Activated CD8-positive, alpha-beta memory T cell treated with anti-CD3 and anti-CD28 coated beads for 4 hours (primary cell): ENCODE data around the gene KCNJ15.

Source experiments
- DNase-seq, 2 donors: peaks; one replicate each; pipeline ENCODE4 v3.0.0-alpha.2; 2020; ENCODE audit warnings: low read depth in 2 of 2

KCNJ15 gene

DNA sequence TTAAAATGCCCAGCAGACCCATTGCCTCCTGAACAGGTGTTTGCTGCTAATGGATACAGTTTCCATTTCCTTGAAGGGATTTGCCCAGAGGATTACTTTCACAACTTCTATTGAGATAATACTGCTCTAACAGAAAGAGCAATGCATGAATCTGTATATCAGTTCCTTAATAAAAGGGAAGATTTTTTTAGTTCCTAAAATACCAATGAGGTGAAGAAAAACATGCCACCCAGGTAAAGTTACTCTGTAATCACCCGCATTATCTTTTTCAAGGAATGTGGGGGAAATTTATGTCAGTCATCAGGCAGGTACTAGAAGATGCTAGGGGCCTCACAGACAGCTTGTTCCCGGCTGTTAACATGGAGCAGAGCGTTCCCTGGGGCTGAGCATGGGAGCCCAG lies 41.1 kb downstream of the KCNJ15 start:
- DNase-seq, result no peak

DNA sequence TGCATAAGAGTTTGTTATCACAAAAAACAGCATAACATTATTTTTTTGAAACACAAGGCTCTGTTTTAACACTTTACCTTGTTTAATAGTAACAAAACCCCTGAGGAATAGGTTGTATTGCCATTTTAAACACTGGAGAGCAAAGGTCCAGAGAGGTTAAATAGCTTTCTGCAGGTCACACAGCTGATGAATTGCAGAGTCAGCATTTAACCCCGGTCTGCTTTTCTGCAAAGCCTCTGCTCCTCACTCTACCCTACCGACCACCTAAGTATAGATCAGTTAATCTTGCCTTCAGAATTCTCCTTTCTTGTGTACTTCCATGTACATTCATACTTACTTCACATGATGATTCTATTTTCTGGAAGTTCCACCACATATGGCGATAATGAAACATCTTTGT lies 42.0 kb downstream of the KCNJ15 start:
- no peak for DNase-seq

DNA sequence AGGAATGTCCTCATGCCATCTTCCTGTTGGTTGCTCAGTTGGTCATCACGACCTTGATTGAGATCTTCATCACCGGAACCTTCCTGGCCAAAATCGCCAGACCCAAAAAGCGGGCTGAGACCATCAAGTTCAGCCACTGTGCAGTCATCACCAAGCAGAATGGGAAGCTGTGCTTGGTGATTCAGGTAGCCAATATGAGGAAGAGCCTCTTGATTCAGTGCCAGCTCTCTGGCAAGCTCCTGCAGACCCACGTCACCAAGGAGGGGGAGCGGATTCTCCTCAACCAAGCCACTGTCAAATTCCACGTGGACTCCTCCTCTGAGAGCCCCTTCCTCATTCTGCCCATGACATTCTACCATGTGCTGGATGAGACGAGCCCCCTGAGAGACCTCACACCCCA lies 42.9 kb downstream of the KCNJ15 start:
- DNase-seq, result no peak

DNA sequence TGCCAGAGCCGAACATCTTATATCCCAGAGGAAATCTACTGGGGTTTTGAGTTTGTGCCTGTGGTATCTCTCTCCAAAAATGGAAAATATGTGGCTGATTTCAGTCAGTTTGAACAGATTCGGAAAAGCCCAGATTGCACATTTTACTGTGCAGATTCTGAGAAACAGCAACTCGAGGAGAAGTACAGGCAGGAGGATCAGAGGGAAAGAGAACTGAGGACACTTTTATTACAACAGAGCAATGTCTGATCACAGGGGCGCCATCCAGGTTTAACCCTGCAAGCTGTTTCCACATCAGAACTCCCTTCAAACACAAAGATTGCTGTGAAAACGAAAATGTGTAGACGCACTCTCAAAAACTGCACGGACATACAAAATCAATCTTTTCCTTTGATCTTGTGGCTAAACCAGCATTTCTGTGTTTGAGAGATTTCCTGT lies 43.4 kb downstream of the KCNJ15 start:
- DNase-seq, result no peak

DNA sequence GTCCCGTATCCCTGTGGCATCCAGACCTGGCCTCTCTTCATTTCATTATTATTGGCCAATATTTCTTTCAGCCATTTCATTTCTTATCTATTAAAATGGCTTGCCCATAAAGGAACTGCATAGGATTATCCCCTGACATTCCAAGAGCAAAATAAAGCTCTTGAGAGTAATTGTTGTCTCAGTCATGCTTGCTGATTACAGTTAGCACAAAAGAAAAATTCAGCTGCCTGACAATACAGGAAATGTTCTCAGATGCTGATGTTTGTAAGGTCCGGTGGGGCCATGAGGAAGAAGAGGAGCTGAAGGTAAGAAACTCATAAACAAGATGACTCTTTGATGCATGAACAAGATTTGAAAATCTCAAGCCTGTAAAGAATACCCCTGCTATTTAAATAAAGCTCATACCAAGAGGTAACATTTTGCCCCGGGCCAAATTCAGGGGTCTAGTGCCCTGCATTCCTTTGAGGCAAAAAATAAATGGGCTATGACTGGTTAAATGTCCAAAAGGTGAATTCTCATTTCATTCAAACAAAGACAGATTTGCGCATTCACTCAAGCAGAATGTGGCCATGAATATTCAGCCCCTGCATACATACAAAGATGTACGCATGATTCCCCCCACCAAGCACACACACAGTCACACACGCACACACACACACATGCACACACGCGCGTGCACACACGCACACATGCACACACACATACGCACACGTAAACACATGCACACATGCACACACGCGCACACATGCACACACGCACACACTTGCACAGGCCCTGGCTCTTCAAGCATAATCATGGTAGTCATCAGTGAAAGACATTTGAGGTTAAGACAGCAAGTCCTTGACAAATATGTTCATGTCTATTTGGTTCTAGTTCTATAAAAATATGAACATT lies 44.8 kb downstream of the KCNJ15 start:
- DNase-seq, result no peak

DNA sequence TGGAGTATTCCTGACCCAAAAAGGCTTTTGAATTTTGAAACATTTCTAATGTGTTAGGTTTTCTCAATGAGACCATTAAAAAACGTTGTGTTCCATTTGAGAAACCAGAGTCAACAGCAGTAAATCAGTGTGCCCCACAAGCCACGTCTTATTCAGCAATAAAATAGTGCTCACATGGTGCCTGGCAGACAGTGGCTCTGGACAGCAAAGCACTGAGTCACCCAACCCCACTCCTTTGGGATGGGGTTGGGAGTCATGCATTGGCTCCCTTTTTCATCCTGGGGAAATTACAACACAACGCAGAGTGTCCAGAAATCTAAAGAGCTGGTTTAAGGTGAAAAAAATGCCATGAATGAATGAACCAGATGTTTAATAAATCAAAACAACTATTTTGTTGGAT lies 46.5 kb downstream of the KCNJ15 start:
- DNase-seq, result no peak

DNA sequence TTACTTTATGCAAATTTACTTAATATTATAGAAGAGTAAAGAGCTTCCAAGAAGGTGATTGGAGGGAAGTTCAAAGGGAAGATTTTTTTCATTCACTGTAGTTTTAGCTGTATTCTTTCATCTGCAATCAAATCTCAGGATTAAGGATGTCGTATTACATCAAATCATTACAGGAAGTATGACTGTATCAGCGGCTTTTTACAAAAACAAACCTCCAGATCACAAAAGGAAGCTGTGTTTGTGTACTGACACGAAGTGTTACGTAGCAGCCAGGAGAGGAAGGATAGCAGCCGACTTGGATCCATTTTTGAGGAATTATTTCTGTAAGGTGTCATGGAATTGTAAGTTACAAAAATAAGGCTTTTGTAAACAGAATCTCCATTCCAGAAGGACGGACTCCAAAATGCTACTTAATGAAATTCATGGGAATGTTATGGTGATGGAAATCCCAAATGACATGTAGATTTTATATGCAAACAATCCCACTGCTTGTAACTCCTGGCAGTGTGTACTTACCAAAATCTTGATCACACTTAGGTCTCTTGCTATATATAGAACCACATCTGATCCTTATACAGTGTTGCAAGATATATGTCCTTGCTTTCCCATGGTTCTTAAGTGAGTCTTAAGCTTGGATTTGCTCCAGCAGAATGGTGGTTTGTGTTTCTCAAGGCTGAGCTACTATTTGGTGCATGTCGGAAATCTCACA lies 49.8 kb downstream of the KCNJ15 start:
- no peak for DNase-seq

DNA sequence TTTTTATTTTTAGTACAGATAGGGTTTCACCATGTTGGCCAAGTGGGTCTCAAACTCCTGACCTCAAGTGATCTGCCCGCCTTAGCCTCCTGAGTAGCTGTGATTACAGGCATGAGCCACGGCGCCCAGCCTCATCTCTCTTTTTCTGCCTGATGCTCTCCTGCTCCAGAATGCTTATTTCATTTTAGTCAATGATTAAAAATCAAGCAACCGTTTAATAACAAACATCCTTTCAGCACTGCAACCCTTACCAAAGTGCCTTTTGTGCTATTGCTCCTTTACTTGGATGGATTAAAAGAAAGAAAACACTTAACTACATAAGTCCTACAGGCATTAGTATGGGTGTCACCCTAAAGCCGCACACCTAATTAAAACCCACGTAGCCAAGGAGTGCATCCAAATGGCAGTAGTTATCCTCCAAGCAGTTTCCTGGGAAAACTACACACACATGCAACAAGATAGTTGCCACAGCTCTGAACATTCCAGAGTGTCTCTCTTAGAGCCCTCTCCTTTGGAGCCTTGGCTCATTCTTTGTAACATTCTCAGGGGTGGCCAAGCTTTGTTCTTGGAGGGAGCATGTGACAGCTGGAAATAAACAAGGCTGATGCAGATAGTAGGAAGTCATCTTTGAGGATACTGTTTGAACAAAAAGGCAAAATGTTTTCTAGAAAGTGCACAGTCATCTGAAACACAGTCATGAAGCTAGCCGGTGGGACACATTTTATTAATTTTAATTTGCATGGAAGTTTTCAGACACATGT lies 51.2 kb downstream of the KCNJ15 start:
- DNase-seq, result no peak

DNA sequence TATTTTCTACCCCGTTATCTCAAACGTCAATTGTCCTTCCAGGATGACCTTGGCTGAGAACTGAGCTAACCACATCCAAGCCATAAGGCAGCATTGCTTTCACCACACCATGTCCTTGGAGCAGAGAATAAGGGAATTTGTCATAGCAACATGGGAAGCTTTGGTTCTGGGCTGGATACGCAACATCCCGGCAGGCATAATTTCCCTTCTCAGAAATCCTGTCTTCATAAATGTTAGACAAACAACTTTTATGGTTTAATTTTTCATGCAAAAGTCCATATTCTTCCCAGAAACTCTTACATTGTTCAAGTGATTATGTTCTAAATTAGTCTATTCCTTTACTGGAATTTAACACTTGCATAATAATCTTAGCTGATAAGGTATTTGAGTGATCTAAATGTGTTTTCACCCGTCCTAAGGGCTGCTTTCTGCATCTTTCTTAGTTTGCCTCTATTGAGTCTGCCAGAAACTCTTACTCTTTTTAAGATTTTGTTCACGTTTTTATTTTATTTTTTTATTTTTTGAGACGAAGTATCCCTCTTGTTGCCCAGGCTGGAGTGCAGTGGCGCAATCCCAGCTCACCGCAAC lies 51.8 kb downstream of the KCNJ15 start:
- DNase-seq, result no peak

DNA sequence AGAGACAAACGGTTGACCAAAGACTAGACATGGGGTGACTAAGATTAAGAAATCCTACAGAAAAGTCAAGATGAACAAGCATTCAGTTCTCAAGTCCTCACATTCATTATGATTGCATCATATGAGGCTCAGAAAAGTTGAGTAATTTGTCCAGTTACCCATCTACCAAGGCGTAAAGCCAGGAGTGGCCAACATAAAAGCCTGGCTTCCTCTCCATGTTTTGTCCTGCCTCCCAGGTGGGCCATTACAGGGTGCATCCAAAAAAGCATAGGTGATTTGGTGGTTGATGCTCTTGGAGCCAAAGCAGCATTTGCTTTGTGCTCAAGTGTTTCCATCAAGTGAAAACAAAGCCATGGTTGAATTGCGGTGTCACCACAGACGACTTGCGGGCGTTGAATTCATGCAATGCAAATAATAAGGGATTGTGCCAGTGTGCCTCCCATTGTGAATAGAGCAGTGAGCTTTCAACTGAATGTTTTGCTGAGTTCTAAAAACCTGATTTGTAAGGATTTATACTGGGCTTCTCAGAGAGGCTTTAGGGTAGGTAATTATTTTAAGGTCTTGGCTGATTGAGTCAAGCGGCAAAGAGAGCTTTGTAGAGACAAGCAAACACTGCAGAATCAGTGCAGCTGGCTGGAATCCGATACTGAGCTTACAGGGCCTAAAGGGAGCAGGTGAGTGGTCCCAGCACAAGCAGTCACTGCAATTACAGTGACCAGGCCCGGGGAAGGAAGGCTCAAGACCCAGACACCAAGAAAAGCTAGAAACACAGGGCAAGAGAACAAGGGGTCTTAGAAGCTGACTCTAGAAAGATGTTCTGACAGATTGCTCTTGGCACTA lies 54.1 kb downstream of the KCNJ15 start:
- no peak for DNase-seq

DNA sequence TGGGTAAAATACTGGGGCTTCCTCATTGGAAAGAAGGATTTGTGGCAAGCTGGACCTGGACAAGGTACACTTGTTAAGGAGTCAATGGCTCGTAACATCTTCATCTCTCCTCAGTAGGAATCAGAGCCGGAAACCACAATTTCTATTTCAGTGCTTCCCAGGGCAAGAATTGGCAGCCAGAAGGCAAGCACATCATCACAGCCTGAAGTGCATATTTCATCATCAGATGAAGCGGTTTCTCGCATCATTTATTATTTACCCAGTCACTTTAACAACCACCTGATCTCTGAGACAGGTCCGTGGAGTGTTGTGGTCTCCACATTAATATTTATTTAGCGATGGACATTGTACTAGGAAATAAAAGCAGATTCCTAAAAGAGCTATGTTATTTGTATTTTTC lies 55.0 kb downstream of the KCNJ15 start:
- no peak for DNase-seq

DNA sequence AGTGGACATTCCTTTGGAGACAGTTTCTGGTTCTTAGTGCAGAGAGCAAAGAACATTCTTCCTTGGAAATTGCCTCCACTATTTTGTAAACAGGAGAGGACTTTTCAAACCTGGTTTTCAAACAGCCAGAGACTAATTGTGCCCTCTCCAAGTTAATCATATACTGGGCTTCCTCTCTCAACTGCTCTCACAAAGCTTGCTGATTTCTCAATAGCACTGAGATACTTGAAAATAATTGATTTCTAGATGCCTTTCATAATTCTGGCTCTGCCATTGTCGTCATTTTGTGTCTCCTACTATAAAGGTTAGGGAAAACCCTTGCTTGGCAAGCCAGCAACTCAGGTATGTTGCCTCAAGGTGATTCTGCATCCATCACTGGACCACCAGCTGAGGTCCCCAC lies 56.0 kb downstream of the KCNJ15 start:
- DNase-seq, result no peak

DNA sequence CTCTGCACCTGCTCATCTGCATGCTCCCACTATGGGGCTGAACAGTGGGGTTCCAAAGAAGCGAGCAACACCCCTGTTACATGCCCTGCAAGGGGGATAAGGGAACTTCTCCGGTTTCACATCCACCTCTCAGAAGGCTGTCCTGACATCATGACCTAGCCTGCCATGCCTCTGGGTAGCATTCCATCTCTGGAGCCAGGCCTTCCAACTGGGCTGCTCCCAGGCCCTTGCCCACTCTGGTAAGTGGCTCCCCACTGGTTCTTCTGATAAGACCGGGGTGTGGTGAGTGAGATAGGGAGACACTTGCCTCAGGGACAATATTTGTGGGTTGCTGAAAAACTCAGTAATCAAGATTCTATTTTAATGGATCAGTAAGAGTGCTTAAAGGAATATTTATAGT lies 57.8 kb downstream of the KCNJ15 start:
- no peak for DNase-seq

DNA sequence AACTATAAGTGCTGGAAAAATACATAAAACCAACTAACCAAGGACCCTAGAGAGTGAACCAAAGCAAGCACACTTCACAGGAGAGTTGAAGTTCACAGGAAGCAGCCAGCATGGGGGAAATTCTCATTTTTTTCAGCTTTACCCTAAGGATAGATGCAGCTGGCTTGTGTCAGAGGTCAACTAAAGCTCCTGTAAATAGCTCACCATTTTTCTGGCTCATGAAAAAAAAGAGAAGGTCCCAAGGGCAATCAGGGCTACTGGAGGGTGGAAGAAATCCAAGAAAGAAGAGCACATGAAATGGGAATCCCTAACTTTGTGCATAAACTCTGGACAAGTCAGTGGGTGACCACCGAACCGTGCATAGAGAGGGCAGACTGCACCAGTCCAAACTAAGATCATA lies 58.3 kb downstream of the KCNJ15 start:
- DNase-seq, result no peak

DNA sequence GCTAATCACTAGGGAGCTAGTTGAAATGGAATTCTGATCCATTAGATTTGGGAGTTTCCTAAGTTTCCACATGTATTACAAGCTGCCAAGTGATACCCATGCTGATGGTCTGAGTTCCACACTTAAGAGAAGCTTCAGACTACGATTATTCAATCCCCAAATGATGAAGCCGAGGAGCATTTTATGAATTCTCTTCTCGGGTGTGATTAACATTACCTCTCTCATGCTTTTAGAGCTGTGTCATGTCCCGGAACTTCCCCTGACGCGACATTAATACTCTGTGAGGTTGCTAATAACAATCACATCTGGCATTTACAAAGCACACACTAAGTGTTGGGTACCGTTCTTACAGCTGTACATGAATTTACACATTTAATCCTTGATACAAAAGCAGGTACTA lies 63.0 kb downstream of the KCNJ15 start:
- DNase-seq, result no peak

DNA sequence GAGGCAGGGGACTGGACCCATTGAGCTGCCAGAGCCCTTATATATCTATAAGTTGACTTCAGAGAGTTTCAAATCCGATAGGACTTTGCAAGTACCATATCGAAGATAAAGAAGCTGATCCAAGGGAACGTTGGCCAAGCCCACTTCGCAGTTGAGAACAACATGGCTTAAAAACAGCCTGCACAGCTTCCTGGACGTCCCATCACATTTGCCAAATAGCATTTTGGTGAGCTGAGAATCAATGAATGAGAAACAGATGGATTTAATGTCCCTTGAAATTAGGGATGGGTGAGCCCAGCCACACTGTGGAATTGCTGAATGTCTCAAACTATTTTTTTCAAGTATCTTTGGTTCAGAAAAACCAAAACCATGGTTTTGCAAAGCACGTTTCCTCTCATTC lies 64.8 kb downstream of the KCNJ15 start:
- no peak for DNase-seq

DNA sequence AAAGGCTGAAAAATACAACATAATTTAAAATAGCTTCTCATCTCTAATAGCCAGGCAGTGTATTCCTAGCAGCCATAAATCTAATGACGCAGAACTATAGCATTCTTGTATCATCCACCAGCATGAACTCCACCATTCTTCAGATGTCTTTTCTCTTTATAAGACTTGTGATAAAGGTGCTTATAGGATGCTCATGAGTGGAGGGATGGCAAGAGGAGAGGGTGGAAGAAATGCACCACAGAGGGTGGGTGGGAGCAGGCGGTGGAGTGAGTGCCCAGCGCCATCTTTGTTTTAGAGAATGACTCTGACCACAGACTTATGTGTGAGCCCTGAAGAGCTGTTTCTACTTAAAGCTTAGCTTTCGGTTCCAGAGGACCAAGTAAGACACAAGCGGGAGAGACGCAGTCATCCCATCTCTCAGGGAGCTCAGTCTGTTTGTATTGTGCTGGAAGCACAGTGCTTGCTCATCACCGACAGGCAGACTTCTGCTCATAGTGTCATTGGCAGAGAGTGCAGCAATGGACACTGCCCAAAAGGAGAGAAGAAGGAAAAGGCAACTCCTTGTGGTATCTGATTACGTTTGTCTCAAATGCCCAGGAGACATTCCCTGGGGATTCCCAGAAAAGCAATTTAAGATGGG lies 65.6 kb downstream of the KCNJ15 start:
- no peak for DNase-seq

DNA sequence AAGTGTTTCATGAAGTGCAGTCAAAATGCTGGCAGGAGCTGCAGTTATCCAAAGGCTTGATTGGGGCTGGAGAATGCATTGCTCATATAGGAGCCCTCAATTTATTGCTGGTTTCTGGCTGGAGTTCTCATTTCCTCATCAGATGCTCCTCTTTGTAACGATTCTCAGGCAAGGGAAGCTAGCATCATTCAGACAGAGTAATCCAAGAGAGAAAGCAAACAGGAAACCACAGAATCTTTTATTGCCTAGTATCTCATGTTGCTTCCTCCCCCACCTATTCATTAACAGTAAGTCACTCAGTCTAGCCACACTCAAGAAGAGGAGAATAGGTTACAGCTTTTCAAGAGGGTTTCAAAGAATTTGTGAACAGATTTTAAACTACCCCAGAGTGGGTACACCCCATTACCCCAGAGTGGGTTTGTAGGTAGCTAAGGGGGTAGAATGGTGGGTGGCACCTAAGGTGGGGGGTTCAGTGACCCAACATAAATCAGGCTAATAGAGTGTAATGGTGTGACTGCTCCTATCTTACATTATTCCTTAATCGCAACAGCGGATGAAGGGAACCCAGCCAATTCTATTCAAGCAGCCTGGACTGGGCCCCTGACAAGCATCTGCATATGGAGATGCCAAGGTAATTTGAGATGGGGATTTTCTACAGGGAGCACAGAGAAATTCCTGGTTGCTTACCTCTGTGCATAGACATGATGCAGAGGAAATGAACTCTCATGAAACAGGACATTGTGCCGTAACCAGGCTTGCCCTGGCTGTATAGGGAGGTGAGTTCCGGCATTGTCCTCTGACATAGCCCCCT lies 67.1 kb downstream of the KCNJ15 start:
- no peak for DNase-seq

DNA sequence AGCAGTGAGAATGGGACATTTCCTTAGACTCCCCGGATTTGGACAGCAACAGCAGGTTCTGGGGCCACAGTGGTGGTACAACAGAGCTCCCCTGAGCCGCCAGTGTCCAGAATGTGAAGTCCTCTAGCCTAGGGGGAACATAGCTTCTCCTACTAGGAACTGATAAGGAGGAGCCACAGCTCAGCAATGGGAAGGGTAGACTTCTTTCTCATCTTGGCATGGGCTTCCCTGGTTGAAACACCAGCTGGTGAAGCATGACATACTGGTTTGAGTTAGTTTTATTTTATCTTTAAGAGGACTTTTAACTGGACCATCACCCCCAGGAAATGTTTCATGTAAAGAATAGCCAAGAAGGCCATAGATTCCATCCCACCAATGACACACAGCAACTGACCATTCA lies 68.4 kb downstream of the KCNJ15 start:
- DNase-seq, result no peak
